LoVo (cell line): Measurements from ENCODE around the gene REST.

Experiments
- DNase-seq: peaks from one replicate; pipeline ENCODE4 v3.0.0-alpha.2; 2016; ENCODE audit warnings: low spot score

REST gene

GRCh38 chr4:56976283-56976836 is 68.7 kb downstream of the REST start:
- DNase-seq: no peak

DNA sequence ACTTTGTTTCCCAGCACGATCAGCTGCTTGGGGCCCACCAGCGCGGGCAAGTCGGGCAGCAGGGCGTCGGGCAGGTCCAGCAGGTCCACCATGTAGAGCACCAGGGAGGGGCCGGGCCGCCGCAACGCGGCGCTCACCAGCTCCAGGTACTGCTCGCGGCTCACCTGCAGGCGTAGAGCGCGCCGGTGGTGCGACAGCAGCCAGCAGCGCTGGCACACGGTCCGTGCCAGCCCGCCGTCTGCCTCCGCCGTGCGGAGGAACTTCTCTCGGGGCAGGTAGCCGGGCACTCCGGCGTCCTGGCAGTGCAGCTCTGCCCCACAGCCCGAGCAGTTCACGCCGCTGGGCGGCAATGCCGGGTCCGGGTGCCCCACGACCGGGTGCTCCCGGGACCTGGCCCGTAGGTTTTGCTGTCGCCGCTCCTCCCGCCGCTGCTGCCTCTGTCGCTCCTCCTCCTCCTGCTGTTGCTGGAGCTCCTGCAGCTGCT is 69.2 kb downstream of the REST start:
- peak; percentile 58 for DNase-seq

DNA sequence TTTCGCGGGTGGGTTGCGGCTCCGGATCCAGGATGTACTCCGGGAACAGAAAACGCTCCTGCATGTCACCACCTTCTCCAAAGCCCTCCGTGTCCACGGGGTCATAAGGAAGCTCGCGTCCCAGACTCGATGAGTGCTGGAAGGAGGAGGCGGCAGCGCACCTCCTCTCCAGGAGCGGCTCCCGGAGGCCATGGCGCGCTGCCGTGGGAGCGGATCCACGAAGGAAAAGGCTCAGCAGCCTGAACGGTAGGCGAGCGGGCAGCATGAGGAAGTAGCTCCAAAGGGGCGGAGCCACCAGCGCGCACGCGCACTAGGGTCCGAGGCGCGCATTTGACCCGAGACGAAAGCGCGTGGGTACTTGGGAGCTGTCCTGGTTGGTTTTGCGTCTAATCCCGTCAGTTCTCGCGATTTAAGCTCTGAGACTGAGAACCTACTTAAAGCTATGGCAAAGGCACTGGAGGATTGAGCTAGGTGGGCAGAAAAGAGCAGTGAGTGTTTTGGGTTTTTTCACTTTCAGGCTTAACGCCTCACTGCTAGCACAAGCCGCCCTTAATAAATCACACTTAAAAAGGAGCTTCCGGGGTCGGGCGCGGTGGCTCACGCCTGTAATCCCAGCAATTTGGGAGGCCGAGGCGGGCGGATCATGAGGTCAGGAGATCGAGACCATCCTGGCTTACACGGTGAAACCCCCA is 69.8 kb downstream of the REST start, which contains the start of gene NOA1:
TSS of gene NOA1 (minus strand) at position 286 of the 692 bp plus-strand sequence. CDS start at position 265, 21 bp downstream.
- DNase-seq: peak; percentile 97

DNA sequence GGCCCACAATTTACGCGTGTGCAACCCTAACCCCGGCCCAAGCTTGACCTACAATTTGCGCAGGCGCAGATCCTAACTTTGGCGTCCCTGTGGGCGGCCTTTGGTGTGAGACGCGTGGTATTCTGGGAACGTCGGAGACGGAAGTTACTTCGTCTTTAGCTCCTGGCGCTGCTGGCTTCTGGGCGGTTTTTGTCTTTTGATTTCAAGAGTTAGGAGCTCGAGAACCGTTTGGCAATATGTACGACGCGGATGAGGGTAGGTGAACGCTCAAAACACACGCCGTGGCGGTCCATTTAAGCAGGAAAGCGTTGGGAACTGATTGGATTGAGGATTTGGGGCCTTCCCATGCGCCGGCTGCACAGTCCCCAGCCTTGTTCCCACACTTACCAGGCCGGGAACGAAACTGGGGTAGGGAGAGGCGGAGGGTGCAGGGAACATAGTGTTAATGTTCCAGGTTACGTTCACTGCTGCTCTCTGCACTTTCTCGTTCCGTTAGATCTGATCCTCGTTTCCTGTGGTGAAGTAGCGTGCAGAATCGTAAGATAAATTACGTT is 71.1 kb downstream of the REST start, which contains the start of gene POLR2B:
TSS of gene POLR2B (plus strand) at position 147 of the 554 bp plus-strand sequence. CDS start at position 237, 90 bp downstream.
- peak; percentile 97 for DNase-seq

DNA sequence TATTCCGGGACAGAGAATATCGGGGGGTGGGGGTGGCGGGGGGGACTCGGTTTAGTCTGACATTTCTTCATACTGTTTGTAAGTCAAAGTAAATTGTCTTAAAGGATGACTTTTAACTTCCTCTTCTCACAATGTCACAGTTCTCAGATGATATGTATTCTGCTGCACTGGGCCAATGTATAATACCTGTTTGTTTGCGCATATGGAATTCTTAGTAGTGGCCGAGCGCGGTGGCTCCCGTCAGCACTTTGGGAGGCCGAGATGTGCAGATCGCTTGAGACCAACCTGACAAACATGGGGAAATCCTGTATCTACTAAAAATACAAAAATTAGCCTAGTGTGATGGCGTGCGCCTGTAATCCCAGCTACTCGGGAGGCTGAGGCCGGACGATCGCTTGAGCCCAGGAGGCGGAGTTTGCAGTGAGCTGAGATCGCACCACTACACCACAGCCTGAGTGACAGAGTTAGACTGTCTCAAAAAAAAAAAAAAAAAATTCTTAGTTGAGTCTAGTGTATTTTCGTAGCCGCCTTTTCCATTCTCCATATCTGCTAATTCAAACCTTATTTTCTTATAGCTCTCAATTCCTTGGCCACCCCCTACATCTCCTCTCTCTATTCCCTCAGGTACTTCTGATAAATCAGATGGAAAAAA is 71.8 kb downstream of the REST start:
- peak; percentile 8 for DNase-seq

- DNase-seq: no peak
Measured at GRCh38 chr4:56981795-56982201, 74.1 kb downstream of the REST start.

DNA sequence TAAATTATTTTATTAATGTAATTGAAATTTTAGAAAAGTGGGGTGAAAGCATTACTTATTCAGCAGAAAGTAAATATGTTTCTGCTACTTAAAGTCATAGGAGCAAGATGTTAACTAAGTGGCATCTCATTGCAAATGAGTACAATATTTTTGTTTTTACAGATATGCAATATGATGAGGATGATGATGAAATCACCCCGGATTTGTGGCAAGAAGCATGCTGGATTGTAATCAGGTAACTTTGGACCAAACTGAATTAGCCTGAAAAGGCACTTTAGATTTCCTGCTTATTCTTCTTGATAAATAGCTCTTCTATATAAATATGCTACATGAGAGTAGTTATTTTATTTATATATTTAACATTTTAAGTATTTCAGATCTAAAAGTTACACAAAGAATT is 78.5 kb downstream of the REST start:
- no peak for DNase-seq

GRCh38 chr4:56986952-56987351 is 79.3 kb downstream of the REST start:
- no peak for DNase-seq

- DNase-seq: no peak
Measured at GRCh38 chr4:56990109-56990905, 82.6 kb downstream of the REST start.

DNA sequence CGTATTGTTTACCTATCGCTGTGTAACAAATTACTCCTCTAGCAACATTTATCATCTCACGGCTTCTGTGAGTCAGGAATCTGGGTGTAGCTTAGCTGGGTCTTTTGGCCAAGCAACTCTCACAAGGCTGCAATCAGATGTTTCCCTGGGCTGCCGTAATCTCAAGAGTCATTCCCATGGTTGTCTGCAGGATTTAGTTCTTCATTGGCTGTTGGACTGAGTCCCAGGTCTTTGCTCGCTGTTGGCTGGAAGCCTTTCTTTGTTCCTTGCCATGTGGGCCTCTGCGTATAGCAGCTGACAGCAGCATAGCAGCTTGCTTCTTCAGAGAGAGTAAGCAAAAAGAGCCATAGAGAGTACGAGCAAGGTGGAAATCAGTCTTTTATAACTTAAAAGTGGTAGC is 87.8 kb downstream of the REST start:
- no peak for DNase-seq

GRCh38 chr4:56999751-57000150 is 92.1 kb downstream of the REST start:
- DNase-seq: no peak

DNA sequence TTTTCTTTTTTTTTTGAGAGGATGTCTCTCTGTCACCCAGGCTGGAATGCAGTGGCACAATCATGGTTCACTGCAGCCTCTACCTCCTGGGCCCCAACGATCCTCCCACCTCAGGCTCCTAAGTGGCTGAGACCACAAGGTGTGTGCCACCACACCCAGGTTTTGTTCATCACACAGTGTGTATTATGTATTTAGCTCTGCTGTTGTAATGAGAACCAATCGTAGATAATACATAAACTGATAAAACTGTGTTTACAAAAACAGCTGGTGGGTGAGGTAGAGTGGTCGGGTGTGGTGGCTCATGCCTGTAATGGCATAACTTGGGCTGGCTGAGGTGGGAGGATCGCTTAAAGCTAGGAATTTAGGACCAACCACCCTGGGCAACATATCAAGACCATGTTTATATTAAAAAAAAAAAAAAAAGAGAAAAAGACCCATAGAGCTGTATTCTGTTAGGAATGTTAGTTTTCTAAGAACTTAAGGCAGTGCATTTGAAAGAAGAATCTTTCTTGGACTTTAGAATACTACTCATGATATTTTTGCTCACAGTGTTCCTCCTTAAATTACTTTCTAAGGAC is 105.9 kb downstream of the REST start:
- DNase-seq: no peak
